ENCODE results near the gene HK2.

Gene HK2

DNA sequence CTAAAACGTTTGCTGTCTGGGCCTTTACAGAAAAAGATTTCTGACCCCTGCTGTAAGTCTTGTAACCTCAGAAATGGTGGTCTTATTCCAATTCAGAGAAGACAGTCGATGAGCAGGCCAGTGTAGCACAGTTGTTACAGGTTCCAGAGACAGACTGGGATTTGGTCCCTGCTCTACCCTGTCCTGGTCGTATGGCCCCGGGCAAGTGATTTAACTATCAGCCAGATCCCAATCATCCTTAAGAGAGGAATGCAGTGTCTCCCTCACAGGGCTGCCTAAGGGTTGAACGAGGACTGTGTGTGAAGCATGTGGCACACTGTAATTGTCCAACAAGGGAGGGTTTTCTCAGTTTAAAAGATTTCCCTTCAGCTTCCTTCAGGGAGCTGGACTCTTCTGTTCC, 47.2 kb downstream of the HK2 start:
- no peak for DNase-seq
- Histone ChIP-seq H3K36me3 (peaks cover 56 to 93% (median 57%) of the 10 kb centered on the region in 3 donors), H3K27me3 (no peaks in the 10 kb centered on the region), H3K4me1 (peaks cover 0 to under 1% (median under 1%) of the 10 kb centered on the region in 4 donors), H3K9me3 (no peaks in the 10 kb centered on the region), H3K27ac (no peak overlapping the region), H3K4me3 (no peak overlapping the region)
- TF ChIP-seq, protein P1, sequence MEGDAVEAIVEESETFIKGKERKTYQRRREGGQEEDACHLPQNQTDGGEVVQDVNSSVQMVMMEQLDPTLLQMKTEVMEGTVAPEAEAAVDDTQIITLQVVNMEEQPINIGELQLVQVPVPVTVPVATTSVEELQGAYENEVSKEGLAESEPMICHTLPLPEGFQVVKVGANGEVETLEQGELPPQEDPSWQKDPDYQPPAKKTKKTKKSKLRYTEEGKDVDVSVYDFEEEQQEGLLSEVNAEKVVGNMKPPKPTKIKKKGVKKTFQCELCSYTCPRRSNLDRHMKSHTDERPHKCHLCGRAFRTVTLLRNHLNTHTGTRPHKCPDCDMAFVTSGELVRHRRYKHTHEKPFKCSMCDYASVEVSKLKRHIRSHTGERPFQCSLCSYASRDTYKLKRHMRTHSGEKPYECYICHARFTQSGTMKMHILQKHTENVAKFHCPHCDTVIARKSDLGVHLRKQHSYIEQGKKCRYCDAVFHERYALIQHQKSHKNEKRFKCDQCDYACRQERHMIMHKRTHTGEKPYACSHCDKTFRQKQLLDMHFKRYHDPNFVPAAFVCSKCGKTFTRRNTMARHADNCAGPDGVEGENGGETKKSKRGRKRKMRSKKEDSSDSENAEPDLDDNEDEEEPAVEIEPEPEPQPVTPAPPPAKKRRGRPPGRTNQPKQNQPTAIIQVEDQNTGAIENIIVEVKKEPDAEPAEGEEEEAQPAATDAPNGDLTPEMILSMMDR (IDR thresholded peaks at IDR 0.05), result no peak
- intact Hi-C loops (cut with DNase I; ENCODE audit: low total_unique reads), result no loop called here

DNA sequence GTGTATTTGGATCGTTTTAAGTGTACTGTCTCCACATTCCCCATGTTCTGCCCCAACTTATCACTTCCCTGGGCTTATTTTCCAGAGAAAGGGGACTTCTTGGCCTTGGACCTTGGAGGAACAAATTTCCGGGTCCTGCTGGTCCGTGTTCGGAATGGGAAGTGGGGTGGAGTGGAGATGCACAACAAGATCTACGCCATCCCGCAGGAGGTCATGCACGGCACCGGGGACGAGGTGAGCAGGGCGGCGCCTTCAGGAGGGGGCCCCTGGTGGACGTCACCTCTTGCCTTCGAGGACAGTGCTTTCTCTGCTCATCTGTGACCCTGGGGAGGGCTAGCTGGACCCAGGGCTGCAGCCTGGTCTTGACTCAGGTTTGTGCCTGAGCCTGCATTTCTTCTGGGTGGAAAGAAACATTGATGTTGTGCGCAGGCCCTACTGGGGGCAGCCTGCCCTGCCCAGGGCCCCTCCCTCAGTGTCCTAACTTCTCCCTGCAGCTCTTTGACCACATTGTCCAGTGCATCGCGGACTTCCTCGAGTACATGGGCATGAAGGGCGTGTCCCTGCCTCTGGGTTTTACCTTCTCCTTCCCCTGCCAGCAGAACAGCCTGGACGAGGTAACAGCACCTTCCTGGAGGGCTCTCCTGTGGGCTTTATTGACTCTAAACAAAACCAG, 47.8 kb downstream of the HK2 start:
- H3K27me3 ChIP-seq, result no peaks in the 10 kb centered on the region

DNA sequence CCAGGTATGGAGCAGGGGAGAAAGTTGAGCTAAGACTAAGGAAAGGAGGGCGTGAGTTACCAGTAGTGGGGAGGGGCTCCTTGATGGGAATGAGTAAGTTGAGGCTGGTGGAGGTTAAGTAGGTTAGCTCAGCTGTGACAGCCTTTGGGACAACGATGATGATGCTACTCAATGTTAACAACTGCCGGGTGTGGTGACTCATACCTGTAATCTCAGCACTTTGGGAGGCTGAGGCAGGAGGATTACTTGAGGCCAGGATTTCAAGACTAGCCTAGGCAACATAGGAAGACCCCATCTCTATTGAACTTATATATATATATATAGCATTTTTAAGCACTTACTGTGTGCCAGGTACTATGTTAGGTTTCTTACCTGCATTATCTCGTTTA, 48.4 kb downstream of the HK2 start:
- Histone ChIP-seq H3K36me3 (peaks cover 59 to 99% (median 64%) of the 10 kb centered on the region in 3 donors), H3K27me3 (no peaks in the 10 kb centered on the region), H3K4me3 (no peak overlapping the region), H3K27ac (no peak overlapping the region), H3K4me1 (no peaks in the 10 kb centered on the region), H3K9me3 (no peaks in the 10 kb centered on the region)
- TF ChIP-seq, protein P1 (IDR thresholded peaks at IDR 0.05), result no peak
- no peak for DNase-seq
- intact Hi-C loops (cut with DNase I; ENCODE audit: low total_unique reads), result no loop called here

More for the DNA sequence above, 47.8 kb downstream of the HK2 start:
- H3K9me3 ChIP-seq, result no peaks in the 10 kb centered on the region
- DNase-seq, result no peak
- H3K4me3 ChIP-seq, result no peak overlapping the region
- no peaks in the 10 kb centered on the region for H3K4me1 ChIP-seq
- H3K27ac ChIP-seq, result no peak overlapping the region
- TF ChIP-seq, protein P1 (IDR thresholded peaks at IDR 0.05), result no peak
- intact Hi-C loops (cut with DNase I; ENCODE audit: low total_unique reads), result no loop called here
- peaks cover 61 to 99% (median 62%) of the 10 kb centered on the region in 3 donors for H3K36me3 ChIP-seq

DNA sequence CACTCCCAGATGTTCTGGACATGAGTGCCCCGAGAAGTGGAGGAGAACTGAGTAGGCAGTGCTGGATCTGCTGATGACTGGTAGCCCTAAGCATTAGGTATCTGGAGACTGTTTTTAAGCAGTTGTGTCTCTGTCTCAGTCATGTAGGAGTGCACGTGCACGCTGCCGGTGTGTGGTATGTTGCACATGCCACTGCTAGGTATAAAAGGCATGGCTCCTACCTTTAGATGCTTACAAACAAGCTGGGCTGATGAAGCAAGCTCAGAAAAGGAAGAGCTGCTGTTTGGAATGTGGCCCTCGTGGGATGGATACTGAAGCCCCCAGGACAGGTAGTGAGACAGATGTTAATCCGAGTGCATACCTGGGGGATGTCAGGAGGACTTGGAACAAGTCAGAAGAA, 49.1 kb downstream of the HK2 start:
- Histone ChIP-seq H3K9me3 (no peaks in the 10 kb centered on the region), H3K4me3 (no peak overlapping the region), H3K36me3 (peaks cover 59 to 99% (median 64%) of the 10 kb centered on the region in 3 donors), H3K27ac (no peak overlapping the region), H3K27me3 (no peaks in the 10 kb centered on the region), H3K4me1 (no peaks in the 10 kb centered on the region)
- no peak for DNase-seq
- TF ChIP-seq, protein P1 (IDR thresholded peaks at IDR 0.05), result no peak
- intact Hi-C loops (cut with DNase I; ENCODE audit: low total_unique reads), result no loop called here

DNA sequence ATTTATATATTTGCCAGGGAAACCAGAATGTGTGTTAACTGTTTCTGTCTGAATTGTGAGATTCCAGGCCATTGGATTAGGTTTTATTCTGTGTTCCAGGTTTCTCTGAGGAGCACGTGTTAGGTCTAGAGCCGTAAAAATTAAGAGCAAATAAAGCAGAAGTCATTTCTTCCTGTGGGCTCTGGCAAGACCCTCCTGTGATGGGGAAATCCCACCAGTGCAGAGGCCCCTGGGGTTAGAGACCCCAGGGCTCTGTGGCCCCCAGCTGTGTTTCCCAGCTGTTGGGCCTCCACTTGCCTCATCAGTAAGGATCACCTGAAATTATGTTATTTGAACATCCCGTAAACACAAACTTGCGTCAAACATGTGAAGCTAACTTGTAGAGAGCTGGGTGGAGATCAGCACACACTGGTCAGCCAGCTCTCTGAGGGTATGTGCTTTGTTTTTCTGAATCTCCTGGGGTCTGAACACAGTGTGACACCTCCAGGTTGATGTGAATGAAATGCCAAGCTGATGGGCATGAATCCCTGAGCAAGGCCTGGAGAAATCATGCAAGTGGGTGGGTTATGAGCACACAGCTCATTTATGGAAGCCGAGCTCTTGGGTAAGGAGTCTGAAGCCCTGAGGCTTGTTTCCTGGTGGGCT, 50.3 kb downstream of the HK2 start:
- H3K27me3 ChIP-seq, result no peaks in the 10 kb centered on the region
- no peaks in the 10 kb centered on the region for H3K4me1 ChIP-seq
- H3K9me3 ChIP-seq, result no peaks in the 10 kb centered on the region
- TF ChIP-seq, protein P1 (IDR thresholded peaks at IDR 0.05), result no peak
- intact Hi-C loops (cut with DNase I; ENCODE audit: low total_unique reads), result no loop called here
- H3K4me3 ChIP-seq, result no peak overlapping the region
- no peak overlapping the region for H3K27ac ChIP-seq
- peaks cover 49 to 99% (median 58%) of the 10 kb centered on the region in 3 donors for H3K36me3 ChIP-seq
- no peak for DNase-seq

Data from tibial artery (tissue), 4 donors.